Omental fat pad (tissue), 4 donors: ENCODE data around the gene ATAD3A. TPM values are rescaled to one million over a fixed set of nuclear protein-coding genes. Genes with fewer than 3 reads are reported as not detected.
"Not testable (repeated sequence)": the region's sequence is repeated elsewhere in the genome, so short reads cannot be mapped to it uniquely, and the experiment has no call there.

Experiments
- ATAC-seq: fragments of 150-250 bp; one replicate; pipeline ENCODE4 v1.9.1; 2016; ENCODE audit warnings: mild to moderate bottlenecking, moderate library complexity; ENCODE audit not compliant: low FRiP score
- DNase-seq: peaks from one replicate; pipeline ENCODE4 v3.0.0-alpha.2; 2019; ENCODE audit warnings: low spot score
- CTCF ChIP-seq, 3 donors: fragments of 450-650 bp; IDR thresholded peaks; one replicate each; pipeline ENCODE4 v1.5.1; 2016 to 2017; ENCODE audit warnings: antibody characterized with exemption in 3 of 3, mild to moderate bottlenecking in 3 of 3, moderate library complexity in 2 of 3
- total RNA-seq, 4 donors: library from RNA; depleted of rRNA; stranded (reverse); fragments of >200 nt; gene quantifications; one replicate each; pipeline ENCODE4 v1.1.0, GENCODE V29; 2016

The ATAD3A gene
- total RNA-seq = 10 to 100 TPM; 17.3 to 38.5 (median 20.7) TPM

DNA sequence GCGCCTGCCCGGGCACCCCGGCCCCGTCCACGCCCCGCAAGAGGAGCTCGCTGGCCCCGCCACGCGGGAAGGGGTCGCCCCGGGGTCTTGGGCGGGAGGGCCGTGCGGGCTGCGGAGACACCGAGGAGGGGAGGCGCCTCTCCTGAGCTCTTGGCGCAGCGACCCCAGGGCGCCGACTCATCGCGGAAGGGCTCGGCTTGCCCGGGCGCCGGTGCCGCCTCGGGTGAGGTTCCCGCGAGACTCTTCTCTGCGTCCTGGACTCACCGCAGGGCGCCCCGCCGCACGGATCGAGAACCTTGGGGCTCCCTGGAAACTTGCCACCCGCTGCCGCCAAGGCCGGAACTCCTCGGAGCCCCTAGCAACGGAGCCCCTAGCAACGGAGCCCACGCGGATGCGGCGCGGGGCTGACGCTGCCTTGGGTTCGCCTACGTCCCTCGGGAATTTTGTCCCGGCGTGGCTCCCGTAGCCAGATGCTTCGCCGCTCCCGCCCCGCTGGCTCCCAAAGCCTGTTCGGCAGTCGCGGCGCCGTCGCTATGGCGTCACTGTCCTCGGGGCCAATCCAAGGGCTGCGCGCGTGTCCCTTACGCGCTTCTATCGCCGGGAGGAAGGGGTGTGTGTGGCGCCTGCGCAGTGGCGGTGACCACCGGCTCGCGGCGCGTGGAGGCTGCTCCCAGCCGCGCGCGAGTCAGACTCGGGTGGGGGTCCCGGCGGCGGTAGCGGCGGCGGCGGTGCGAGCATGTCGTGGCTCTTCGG is at the start of gene ATAD3A:
Gene ATAD3A, plus strand, starts transcription at position 630 of the 753 bp plus-strand sequence. Its CDS starts 107 bp downstream, at position 737.
- ATAC-seq = peak; percentile 92
- peak; percentile 92 for DNase-seq
- TF ChIP-seq CTCF (IDR thresholded peaks at IDR 0.05) = no peak

- DNase-seq = peak; percentile 27
- no peak for TF ChIP-seq CTCF (IDR thresholded peaks at IDR 0.05)
- ATAC-seq = peak; percentile 93
Observed at GRCh38 chr1:1462318-1462966, 49.5 kb upstream of the ATAD3A start.

DNA sequence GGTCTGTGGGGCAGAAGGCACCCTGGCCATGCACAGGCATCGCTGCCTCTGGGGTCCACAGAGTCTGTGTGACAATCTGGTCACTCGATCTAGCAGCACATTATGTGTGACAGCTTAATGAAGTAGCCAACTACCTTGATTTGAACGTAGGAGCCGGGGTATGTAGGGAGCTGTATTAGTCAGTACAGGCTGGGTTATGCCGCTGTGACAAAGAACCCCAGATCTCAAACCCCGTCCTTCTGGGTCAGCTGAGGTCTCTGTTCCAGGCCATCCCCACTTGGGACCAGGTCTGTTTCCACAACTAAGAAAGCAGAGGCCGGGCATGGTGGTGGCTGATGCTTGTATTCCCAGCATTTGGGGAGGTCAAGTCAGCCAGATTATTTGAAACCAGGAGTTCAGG is 48.6 kb upstream of the ATAD3A start:
- no peak for TF ChIP-seq CTCF (IDR thresholded peaks at IDR 0.05)
- ATAC-seq (no peak), DNase-seq (no peak)

DNA sequence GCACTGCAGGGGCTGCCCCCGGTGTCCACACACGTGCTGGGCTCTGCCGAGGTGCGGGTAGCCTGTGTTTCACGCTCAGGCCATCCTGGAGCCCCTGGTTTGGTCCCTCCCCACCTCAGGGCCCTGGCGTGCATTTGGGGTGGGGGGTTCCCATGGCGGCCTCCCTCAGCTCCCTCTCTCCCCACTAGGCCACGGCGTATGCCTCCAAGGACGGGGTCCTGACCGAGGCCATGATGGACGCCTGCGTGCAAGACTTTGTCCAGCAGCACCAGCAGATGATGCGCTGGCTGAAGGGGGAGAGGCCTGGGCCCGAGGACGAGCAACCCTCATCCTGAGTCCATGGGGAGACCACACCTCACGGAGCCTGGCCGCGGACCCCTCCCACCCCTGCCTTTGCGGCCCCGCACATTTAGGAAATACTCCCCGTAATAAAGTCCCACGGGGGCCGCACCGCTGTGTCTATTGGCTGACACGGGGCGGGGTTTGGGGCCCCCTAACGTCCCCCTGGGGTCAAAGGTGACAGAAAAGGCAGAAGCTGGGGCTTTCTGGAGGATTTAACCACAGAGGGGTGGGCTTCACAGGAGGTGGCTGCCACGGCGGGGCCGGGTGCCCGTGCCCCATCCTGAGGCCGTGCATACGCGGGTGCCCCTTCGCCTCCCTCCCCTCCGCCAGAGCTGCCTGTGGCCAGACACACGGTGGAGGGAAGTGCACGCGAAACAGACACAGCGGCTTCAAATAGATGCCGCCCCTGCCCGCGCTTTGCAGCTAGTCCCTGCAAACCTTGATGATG is 43.6 kb upstream of the ATAD3A start:
- not testable (repeated sequence) for ATAC-seq, DNase-seq

GRCh38 chr1:1470626-1471388 is 41.2 kb upstream of the ATAD3A start:
- TF ChIP-seq CTCF (IDR thresholded peaks at IDR 0.05) = no peak
- DNase-seq = no peak
- ATAC-seq = no peak

GRCh38 chr1:1471389-1472052 is 40.4 kb upstream of the ATAD3A start, which contains the start of gene ATAD3B:
Gene ATAD3B, plus strand, starts transcription at chr1:1471765. Its CDS starts 120 bp downstream, at chr1:1471885.
- DNase-seq = peak; percentile 87
- no peak for TF ChIP-seq CTCF (IDR thresholded peaks at IDR 0.05)
- peak; percentile 95 for ATAC-seq

DNA sequence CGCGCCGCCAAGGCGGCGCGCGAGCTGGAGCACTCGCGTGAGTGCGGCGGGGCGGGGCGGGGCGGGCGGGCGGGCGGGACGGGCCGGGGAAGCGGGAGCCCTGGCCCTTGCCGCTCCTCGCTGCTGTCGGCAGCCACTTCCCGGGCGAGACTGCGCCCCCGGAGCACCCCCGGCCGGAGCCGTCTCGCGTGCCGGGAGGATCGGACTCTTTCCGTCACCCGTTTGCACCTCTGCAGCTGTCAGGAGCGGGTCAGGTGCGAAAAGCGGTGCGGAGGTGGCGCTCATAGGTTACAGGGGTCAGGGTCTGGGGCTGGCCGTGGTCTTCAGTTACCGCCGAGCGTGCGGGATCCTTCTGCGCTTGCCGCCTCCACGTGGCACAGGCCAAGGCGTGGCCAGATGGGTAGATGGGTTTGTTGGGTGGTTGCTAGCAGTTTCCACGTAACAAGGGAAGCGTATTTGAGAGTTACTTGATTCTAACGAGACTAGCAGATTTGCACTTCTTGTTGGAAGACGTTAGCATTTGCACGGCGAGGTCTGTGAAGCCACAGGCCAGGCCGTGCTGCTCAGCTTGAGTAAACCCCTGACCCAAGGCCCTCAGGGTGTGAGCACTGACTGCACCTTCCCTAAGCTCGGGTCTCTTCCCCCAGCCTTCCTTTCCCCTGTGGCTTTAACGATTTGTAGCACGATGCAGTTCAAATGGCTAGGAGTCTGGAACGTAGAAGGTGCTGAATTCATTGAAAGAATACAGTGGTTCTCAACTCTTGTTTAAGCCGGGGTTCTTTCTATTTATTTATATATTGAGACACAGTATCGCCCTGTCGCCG is 39.7 kb upstream of the ATAD3A start:
- peak; percentile 45 for ATAC-seq
- not testable (repeated sequence) for DNase-seq

DNA sequence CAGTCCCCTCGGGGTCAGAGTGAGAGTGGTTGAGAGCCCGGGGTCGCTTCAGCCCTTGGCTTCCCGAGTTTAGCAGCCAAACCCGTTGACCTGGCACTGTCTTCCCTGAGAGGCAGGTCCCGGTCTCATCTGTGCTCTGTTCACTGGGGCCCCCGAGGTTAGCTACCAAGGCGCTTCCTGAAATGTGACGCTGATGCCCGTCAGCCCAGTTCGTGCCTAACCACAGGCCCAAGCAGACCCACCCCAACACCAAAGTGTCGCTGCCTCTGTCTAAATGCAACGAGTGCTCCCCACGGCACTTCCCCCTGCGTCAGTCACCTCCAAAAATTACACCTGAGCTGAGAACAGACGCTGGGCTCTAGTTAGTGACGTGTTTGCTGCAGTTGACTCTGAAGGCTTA is 36.0 kb upstream of the ATAD3A start:
- not testable (repeated sequence) for DNase-seq, ATAC-seq
